NOMO-1 treated with DMSO at 0.1 percent for 48 hours (cell line): ENCODE results near the gene RAC2.

Source experiments
- DNase-seq: peaks from one replicate; lab custom pipeline; 2025; ENCODE audit not compliant: unreplicated experiment; lab: John Stamatoyannopoulos, UW

The RAC2 gene

DNA sequence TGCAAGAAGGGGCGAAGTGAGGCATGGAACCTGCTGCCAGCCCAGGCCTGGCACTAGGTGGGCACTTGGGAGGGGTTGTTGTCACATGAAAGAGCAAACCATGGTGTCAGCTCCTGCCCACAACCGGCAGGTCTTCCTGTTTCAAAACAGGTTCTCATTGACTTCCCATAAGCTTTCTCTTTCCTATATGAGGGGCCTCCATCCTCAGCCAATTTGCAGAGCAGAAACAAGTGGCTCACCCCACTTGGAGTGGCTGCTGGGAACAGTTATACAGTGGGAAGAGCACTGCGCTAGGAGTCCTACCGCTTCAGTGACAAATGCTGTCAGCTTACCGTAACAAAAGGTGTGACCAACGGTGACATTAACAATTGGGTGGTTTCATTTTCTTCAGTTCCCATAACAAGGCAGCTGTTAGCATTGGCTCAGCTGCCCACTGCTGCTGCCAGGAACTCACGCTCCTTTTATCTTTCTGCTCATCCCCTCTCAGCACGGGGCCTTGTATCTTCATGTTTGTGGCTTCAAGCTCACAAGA lies 21.6 kb downstream of the RAC2 start:
- DNase-seq = peak; percentile 74

DNA sequence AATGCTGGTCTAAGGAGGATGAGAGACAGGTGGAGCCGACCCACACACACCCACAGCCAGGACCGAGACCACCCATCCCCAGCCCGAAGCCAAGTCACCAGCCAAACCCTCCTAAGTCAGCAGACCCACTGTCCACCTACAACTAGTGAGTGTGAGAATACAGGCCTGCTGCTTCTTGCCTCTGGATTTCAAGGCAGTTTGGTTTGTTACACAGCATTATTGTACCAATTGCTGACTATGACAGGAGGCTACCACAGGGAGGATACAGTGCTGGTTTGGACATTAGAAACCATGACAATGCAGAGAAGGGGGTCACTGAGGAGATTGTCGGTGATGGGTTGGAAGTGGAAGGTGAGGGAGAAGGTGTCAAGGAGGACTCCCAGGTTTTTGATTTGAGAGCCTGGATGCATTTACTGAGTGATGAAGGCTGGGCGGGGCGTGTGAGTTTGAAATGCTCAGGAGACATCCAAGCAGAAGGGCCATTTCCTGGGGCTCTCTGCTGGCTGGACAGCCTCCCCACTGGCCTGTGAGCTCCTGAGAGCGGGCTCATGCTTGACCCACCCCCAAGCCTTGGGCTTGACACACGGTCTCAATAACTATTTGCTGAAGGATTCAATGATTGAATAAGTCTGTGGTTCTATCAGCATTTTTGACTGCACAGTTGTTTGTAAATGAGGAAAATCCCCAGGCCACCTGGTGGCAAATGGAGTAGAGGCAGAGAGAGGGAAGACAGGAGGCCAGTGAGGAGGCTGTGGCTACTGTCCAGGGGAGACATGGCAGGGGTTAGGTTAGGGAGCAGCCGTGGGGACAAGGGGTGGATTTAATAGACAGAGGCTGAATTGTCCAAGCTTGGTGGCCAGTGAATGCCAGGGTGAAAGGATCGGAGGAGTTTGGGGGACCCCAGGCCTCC lies 22.4 kb downstream of the RAC2 start:
- no peak for DNase-seq

DNA sequence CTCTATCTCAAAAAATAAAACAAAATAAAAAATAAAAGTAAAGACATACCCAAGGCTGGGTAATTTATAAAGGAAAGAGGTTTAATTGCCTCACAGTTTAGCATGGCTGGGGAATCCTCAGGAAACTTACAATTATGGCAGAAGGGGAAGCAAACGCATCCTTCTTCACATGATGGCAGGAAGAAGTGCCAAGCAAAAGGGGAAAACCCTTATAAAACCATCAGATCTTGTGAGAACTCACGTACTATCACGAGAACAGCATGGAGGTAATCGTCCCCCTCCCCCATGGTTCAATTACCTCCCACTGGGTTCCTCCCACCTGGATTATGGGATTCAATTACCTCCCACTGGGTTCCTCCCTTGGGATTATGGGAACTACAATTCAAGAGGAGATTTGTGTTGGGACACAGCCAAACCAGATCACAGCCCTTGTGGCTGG lies 23.5 kb downstream of the RAC2 start:
- DNase-seq = no peak

DNA sequence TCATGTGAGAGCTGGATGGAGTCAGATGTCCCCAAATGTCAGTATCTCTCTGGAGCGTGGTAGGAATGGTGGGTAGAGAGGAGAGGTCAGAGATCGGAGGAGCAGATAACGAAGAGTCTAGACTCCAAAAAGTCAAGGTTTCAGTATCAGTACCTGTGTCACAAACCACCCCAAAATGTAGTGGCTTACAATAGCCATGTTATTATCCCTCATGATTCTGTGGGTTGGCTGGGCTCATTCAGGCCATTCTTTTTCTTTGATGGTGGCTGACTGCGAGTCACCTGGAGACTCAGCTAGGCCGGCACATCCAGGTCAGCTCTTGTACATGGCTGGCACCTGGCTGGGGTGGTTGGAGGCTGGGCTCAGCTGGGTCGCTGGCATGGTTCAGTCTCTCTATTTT lies 24.5 kb downstream of the RAC2 start:
- no peak for DNase-seq

DNA sequence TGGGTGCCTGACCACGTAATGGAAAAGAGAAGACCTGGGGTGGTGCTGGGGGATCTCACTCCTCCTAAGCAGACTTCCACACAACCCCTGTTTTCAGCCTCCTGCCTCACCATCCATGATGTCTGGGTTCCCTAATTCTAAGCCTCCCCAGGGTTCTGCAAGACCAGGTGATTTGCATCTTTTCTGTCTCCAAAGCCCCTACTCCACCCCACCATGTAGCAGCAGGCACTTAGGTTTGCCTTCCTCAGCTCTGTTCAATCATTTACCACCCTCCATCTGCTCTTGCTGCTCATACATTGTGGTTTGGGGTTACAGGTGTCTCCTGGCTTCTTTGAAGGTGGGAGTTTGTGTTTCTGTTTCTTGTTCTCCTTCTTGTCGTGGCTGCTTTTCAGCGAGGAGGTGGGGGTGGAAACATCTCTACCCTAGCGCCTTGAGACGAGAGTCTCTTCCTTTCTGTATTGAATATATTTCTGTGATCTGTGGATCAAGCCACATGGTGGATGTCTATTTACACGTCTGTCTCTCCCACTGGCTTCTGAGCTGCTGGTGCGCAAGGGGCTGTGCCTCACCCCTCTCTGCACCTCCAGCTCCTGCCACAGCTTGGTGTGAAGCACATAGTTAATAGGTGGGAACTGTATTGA lies 25.2 kb downstream of the RAC2 start:
- DNase-seq = no peak

DNA sequence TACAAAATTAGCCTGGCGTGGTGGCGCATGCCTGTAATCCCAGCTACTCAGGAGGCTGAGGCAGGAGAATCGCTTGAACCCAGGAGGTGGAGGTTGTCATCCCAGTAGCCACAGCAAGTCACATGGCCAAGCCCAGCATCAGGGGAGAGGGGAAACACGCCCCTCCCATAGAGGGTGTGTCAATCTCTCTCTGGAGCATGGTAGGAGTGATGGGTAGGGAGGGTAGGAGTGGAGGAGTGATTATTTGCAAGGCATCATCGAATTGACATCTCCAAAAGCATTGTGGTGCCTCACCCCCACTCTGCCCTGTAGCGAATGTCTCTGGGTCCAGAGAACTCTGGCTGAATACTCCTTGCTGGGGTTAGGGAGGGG lies 25.7 kb downstream of the RAC2 start:
- DNase-seq = no peak

DNA sequence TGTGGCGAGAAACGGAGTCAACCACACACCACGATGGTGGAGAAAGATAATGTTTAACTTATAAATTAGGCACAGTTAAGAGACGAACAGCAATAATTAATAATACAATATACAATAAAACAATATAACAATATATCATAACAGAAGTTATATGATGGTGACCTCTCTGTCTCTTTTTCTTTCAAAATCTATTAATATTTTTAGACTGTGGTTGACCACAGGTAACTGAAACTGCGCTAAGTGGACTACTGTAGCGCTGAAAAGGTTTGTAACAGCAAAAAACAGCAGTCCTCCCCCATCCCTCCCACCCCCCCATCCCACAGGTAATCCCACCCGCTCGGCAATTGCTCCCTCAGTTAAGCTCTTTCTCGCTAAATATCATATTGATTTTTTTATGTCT lies 28.2 kb downstream of the RAC2 start:
- DNase-seq = no peak

GRCh38 chr22:37214731-37215030 lies 29.4 kb downstream of the RAC2 start:
- DNase-seq = no peak

DNA sequence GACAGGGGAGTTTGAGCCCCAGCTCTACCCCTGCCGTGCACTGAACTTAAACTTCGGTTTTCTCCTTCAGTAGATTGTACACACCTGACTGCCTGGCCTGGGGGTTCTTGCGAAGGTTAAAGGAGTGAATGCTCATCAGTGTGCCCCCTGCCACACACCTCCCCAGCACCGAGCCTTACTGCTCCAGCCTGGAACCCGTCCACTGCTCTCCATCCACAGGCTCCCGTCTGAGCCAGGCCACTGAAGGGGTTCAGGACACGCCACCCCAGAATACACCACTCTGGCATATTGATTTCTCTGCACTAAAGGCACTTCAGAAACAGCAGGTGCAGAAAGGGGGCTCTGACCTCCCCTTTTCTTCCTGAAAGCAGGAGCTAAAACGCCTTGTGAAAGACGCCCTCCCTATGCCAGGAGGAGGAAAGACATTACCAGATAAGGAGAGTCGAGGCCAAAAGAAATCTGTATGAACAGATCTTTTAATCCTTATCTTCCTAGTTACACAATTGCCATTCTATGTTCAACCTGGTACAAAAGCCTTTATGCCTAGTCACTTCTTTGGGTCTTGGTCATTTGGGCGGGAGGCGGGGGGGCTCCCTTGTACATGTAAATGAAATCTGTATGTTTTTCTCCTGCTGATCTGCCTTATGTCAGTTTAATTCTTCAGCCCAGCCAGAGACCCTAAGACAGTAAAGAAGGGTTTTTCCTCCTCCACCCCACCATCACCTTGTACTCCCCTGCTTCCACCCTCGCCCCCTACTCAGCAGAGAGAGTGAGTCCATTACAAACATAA lies 29.9 kb downstream of the RAC2 start:
- DNase-seq = no peak

DNA sequence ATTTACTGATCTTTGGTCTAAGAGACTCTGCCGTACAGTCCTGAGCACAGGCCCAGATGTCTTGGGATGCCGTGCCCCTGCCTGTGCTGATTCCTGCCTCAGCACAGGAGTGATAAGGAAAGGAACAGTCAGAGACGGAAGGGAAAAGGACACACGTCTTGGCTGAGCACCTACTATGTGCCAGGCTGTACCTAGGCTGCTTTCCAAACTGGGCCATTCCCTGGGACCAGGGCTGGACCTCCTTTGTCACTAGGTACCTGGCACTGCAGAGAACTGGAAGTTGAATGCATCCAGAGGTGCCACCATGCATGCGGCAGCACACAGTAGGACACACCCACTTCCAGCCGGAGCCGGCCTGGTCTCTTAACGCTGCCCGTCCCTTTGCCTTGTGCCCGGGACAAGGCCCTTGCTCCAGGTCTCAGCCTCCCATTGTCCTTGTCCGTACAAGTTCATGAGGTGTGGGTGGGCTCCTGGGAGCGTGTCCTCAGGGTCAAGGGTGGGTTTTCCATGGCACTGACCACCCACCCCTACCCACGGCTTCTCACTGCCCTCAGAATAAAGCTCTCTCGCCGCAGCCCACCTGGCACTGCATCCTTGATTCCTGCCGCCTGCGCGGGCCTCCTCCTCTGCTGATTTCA lies 30.7 kb downstream of the RAC2 start:
- DNase-seq = no peak

DNA sequence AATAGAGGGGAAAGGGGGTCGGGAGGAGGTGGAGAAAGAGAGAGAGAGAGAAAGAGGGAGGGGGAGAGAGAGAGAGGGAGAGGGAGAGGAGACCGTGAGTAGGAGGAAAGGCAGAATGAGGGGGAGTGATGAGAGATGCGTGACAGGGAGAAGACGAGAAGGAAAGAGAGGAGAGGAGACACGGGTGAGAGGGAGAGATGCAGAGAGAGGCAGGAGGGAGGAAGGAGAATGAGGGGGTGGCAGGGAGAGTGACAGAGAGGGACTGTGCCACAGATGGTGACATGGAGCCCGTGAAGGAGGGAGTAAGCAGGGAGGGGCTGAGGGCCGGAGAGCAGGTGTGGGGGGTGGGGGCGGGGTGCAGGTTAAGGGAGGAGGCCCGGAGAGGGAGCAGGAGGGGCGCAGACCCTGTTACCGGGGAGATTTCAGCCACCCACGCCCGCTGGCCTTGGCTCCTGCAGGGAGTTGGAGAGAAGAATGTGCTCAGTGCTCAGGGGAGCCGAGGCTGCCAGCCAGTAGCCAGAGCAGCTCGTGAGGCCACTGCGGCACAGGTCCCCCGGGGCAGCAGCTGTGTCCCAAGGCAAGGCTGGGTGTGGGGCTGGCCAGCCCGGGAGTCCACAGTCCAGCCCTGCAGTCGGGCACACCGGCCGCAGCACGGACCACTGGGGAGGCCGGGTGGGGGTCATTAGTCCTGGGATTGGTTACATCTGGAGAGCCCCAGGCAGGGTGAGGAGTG lies 31.7 kb downstream of the RAC2 start, which contains the start of gene SSTR3:
Gene SSTR3, minus strand, starts transcription at position 304 of the 733 bp plus-strand sequence. CDS start 4,674 bp downstream, outside the sequence.
- no peak for DNase-seq

DNA sequence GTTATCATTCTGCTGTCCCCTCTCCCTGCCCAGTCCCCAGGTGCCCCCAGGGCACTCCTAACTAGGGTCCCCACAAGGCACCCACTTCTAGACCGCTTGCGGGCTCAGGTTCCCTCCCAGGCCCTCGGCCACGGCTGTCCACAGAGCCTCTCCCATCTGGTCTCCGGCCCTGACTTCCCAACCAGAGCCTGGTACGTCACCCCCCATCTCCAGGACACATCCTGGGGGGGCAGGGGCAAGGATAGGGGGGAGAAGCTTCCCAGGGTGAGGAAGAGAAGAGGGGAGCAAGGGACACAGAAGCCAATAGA lies 32.2 kb downstream of the RAC2 start:
- no peak for DNase-seq

GRCh38 chr22:37211075-37211865 lies 32.8 kb downstream of the RAC2 start:
- no peak for DNase-seq

DNA sequence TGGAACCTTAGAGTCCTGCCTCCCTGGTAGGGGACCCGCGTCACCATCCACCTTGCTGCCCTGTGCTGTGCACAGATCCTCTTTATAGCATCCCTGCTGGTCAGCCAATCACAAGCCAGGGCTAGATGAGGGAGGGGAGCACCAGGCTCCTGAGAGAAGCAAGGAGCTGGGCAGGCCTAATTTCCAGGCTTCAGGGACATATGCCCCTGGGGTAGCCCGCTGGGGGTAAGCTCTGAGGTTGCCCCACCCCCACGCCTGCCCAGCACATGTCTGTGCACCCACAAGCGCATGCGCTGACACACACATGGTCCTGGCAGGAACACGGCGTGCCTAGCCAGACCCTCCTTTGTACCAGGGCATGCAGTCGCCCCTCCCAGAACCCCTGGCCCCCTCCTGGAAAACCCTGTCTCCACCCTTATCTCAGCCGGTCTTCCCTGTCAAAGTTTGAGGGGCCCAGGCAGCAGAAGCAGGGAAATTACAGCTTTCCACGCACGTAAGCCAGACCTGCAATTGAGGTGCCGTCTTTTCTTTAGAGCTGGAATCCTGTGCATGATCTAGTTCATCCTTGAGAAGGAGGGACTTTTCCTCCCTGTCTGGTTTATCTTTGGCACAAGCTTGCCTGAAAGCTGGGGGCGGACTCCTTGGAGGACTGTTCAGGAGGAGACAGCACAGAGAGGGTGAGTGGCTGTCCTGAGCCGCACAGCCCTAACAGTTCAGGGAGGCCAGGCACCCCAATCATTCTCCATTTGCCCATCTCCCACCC lies 33.8 kb downstream of the RAC2 start:
- no peak for DNase-seq

DNA sequence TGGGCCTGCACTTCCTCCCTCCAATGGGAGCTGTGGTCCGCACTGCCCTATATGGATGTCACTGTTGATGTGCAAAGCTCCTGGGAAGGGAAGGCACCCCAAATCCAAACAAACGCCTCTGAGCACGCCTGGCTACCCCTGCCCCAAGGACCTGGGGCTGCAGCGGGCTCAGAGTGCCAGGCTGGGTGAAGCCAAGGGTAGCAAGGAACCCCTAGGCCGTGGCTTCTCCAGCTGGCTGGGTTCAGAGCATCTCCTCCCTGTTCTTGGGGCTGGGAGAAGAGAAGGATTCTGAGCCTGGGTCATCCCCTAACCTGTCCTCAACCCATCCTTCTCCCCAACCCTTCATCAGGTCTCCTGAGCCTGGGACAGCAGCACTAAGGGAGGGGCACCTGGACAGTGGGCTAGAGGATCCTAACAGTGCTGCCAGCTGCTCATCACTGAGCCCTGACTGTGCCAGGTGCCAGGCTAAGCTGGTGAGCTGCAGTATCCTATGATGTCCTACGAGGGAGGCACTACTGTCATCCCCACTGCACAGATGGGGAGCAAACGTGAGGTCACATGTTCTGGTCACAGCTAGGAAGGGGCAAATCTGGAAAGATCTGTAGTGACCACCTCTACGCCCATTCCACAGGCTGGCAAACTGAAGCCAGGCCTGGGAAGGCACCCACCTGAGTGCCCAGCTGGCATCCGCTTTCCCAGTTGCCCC lies 34.8 kb downstream of the RAC2 start:
- DNase-seq = no peak

DNA sequence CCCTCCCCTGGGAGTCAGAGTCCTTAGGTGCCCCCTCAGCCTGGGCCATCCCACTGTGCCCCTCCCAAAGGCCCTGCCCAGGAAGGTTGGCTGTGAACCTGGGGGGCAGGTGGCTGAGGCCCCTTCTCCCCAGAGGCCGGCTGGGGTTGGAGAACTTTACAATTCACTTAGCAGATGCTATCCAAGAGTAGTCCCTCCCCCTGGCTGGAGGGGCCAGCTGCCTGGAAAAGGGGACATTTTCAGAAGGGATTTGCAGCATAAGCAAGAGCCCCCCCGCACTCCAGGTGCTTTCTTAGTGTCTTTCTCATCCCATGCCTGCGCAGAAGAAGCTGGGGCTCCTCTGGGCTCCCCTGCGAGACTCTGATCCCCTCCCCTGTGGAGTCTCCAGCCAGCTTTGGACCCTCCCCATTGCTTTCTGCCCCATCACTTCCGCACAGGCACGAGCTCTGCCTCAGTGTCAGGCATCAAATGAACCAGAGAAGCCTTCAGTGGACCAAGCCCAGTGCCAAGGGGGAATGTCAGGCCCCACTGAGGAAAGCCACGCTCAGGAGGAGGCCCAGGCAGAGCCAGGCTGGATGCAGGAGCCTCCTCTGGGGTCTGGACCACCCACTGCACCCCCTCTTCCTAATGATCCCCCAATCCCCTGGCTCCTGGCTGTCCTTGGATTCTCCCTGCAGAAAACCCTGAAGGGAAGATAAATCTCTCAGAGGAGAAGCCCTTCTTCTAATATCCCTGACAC lies 35.5 kb downstream of the RAC2 start:
- DNase-seq = no peak

DNA sequence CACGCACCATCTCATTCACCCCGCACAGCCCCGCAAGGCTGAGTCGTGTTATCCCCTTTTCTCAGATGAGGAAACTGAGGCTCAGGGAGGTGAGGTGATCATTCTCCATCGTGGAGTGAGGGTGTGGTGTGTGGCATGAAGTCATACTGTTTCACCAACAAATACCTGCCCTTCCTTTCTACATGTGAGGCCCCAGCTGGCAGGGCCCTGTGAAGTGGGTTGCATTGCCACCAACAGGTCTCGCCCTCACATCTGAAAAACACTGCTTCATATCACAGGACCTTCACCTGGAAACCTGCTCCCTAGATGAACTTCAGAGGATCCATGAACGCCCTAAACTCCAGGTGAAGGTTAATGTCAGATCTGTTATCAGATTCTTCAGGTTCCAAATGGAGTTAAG lies 36.1 kb downstream of the RAC2 start:
- no peak for DNase-seq
